Ishikawa (cell line): ENCODE measurements around the gene OR8B4.

Source experiments
- CEBPB ChIP-seq: IDR thresholded peaks from 2 replicates; pipeline ENCODE4 v1.6.1; 2012
- CREB1 ChIP-seq: IDR thresholded peaks from 2 replicates; pipeline ENCODE4 v1.6.1; 2012; ENCODE audit warnings: low read depth
- EGR1 ChIP-seq: IDR thresholded peaks from 2 replicates; pipeline ENCODE4 v1.6.1; 2012
- EP300 ChIP-seq: IDR thresholded peaks from 2 replicates; pipeline ENCODE4 v1.6.1; 2012; ENCODE audit warnings: borderline replicate concordance
- FOXM1 ChIP-seq: IDR thresholded peaks from 2 replicates; pipeline ENCODE4 v1.6.1; 2012; ENCODE audit warnings: low read depth, borderline replicate concordance
- NFIC ChIP-seq: IDR thresholded peaks from 2 replicates; pipeline ENCODE4 v1.6.1; 2012
- RAD21 ChIP-seq: IDR thresholded peaks from 2 replicates; pipeline ENCODE4 v1.6.1; 2012; ENCODE audit warnings: low read depth
- TAF1 ChIP-seq: IDR thresholded peaks from 2 replicates; pipeline ENCODE4 v1.6.1; 2012; ENCODE audit warnings: low read depth, mild to moderate bottlenecking
- TCF12 ChIP-seq: IDR thresholded peaks from 2 replicates; pipeline ENCODE4 v1.6.1; 2012; ENCODE audit warnings: low read depth
- TEAD4 ChIP-seq: IDR thresholded peaks from 2 replicates; pipeline ENCODE4 v1.6.1; 2012
- YY1 ChIP-seq: IDR thresholded peaks from 2 replicates; pipeline ENCODE4 v1.6.1; 2012; ENCODE audit warnings: low read depth
- ZBTB7A ChIP-seq: IDR thresholded peaks from 2 replicates; pipeline ENCODE4 v1.6.1; 2012; ENCODE audit warnings: low read depth
- TF ChIP-seq, protein P1 (sequence below): IDR thresholded peaks from 2 replicates; pipeline ENCODE4 v1.6.1; 2012; ENCODE audit warnings: low read depth, mild to moderate bottlenecking
- TF ChIP-seq, protein P2 (sequence below): IDR thresholded peaks from 2 replicates; pipeline ENCODE4 v1.6.1; 2012
- TF ChIP-seq, protein P3 (sequence below): IDR thresholded peaks from 2 replicates; pipeline ENCODE4 v1.6.1; 2012

OR8B4 gene

DNA sequence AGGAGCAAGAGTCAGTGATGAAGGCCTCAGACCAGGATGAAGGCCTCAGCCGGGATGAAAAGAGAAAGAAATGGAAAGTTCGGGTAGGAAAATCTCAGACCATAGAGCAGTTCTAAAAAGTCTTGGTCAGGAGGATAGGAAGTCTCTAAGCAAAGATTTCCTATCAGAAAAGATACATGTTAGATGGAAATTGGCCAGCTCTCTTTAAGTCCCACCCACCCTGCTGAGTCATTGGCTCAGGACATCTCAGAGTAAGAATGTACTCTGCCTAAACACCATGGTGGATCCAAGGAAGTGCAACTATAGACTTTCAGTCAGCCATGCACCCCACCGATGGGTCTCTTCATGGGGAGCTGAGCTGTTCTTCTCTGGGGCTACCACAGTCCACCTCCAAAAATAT lies 30.3 kb downstream of the OR8B4 start:
- no peak for TF ChIP-seq TCF12

- TF ChIP-seq FOXM1: no peak
- no peak for TF ChIP-seq EGR1
- TF ChIP-seq TEAD4: no peak
- TF ChIP-seq, protein P1, sequence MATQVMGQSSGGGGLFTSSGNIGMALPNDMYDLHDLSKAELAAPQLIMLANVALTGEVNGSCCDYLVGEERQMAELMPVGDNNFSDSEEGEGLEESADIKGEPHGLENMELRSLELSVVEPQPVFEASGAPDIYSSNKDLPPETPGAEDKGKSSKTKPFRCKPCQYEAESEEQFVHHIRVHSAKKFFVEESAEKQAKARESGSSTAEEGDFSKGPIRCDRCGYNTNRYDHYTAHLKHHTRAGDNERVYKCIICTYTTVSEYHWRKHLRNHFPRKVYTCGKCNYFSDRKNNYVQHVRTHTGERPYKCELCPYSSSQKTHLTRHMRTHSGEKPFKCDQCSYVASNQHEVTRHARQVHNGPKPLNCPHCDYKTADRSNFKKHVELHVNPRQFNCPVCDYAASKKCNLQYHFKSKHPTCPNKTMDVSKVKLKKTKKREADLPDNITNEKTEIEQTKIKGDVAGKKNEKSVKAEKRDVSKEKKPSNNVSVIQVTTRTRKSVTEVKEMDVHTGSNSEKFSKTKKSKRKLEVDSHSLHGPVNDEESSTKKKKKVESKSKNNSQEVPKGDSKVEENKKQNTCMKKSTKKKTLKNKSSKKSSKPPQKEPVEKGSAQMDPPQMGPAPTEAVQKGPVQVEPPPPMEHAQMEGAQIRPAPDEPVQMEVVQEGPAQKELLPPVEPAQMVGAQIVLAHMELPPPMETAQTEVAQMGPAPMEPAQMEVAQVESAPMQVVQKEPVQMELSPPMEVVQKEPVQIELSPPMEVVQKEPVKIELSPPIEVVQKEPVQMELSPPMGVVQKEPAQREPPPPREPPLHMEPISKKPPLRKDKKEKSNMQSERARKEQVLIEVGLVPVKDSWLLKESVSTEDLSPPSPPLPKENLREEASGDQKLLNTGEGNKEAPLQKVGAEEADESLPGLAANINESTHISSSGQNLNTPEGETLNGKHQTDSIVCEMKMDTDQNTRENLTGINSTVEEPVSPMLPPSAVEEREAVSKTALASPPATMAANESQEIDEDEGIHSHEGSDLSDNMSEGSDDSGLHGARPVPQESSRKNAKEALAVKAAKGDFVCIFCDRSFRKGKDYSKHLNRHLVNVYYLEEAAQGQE: no peak
- TF ChIP-seq, protein P2, sequence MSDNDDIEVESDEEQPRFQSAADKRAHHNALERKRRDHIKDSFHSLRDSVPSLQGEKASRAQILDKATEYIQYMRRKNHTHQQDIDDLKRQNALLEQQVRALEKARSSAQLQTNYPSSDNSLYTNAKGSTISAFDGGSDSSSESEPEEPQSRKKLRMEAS: no peak
- TF ChIP-seq TCF12: no peak
- no peak for TF ChIP-seq ZBTB7A
- TF ChIP-seq CEBPB: no peak
- no peak for TF ChIP-seq RAD21
- no peak for TF ChIP-seq TAF1
- TF ChIP-seq EP300: no peak
- no peak for TF ChIP-seq CREB1
- TF ChIP-seq NFIC: no peak
- TF ChIP-seq YY1: no peak
- TF ChIP-seq, protein P3, sequence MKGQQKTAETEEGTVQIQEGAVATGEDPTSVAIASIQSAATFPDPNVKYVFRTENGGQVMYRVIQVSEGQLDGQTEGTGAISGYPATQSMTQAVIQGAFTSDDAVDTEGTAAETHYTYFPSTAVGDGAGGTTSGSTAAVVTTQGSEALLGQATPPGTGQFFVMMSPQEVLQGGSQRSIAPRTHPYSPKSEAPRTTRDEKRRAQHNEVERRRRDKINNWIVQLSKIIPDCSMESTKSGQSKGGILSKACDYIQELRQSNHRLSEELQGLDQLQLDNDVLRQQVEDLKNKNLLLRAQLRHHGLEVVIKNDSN: no peak
These were observed 40.3 kb downstream of the OR8B4 start, which contains the start of gene OR8B2 for GRCh38 chr11:124384399-124384798. TSS of gene OR8B2 (minus strand) at chr11:124384499. CDS start at chr11:124383343, 1,156 bp downstream.

GRCh38 chr11:124380585-124380984 lies 44.1 kb downstream of the OR8B4 start:
- TF ChIP-seq EGR1: no peak
- TF ChIP-seq NFIC: no peak
- no peak for TF ChIP-seq YY1
- TF ChIP-seq, protein P2: no peak
- TF ChIP-seq TCF12: no peak
- TF ChIP-seq TAF1: no peak
- TF ChIP-seq, protein P1: no peak
- no peak for TF ChIP-seq FOXM1
- TF ChIP-seq ZBTB7A: no peak
- TF ChIP-seq TEAD4: no peak
- no peak for TF ChIP-seq CREB1
- TF ChIP-seq RAD21: no peak

- TF ChIP-seq EP300 (no peak), CREB1 (no peak), TCF12 (no peak), TEAD4 (no peak), FOXM1 (no peak), NFIC (no peak), YY1 (no peak)
- TF ChIP-seq, protein P3: no peak
- TF ChIP-seq, protein P1: no peak
These were observed 48.4 kb downstream of the OR8B4 start for GRCh38 chr11:124376280-124376679.
